Kidney (tissue), 14 donors: ENCODE results near the gene THAP5. TPM values are rescaled to one million over a fixed set of nuclear protein-coding genes. Genes with fewer than 3 reads are reported as not detected.

Experiments
- DNase-seq, 5 donors: peaks; one replicate each; pipeline ENCODE4 v3.0.0-alpha.2; 2013 to 2020
- FAIRE-seq: peaks from 2 replicates; lab custom pipeline; 2012; peaks lifted over from hg19 to GRCh38; lab: Jason Lieb, UNC
- H3K27ac ChIP-seq, 2 donors: one replicate each; pipeline ENCODE4 v1.7.0; 2013; ENCODE audit warnings: low read depth in 2 of 2, low read length in 2 of 2, inconsistent platforms in 1 of 2
- H3K27me3 ChIP-seq: one replicate; pipeline ENCODE4 v1.7.1; 2013; ENCODE audit warnings: low read length, inconsistent platforms; ENCODE audit not compliant: control insufficient read depth, insufficient read depth
- H3K36me3 ChIP-seq, 3 donors: one replicate each; pipeline versions ENCODE4 v1.7.0 to v1.7.1; 2013; ENCODE audit warnings: low read length in 3 of 3, control low read depth in 1 of 3, inconsistent platforms in 1 of 3; ENCODE audit not compliant: insufficient read depth in 3 of 3, control insufficient read depth in 2 of 3
- H3K4me1 ChIP-seq, 3 donors: one replicate each; pipeline versions ENCODE4 v1.7.0 to v1.7.1; 2013; ENCODE audit warnings: low read length in 3 of 3, inconsistent platforms in 1 of 3, low read depth in 1 of 3; ENCODE audit not compliant: control insufficient read depth in 2 of 3, insufficient read depth in 2 of 3
- H3K4me3 ChIP-seq, 3 donors: one replicate each; pipeline versions ENCODE4 v1.7.0 to v1.8.1; 2013; ENCODE audit warnings: low read length in 3 of 3, control low read depth in 1 of 3, inconsistent platforms in 1 of 3
- H3K9ac ChIP-seq, 3 donors: one replicate each; pipeline versions ENCODE4 v1.7.0 to v1.7.1; 2013; ENCODE audit warnings: low read length in 3 of 3, control low read depth in 1 of 3, inconsistent platforms in 1 of 3
- H3K9me3 ChIP-seq, 3 donors: one replicate each; pipeline versions ENCODE4 v1.7.0 to v1.7.1; 2013; ENCODE audit warnings: low read length in 3 of 3, control low read depth in 1 of 3, inconsistent platforms in 1 of 3; ENCODE audit not compliant: control insufficient read depth in 2 of 3, insufficient read depth in 1 of 3
- intact Hi-C: fragments of 100-400 bp; cut with DNase I; formaldehyde crosslinking; loops from one replicate; pipeline ENCODE4 v1.11.1; 2022
- polyA plus RNA-seq: library from polyadenylated mRNA; stranded (reverse); fragments of 350-450 nt; fragmentation: Illumina TruSeq; extraction: RNeasy Lipid Tissue Mini Kit (QIAGEN cat#74804); gene quantifications from one replicate; pipeline ENCODE4 v1.2.3, GENCODE V29; 2014; ENCODE audit warnings: low read depth, low replicate concordance; ENCODE audit not compliant: insufficient read depth
- total RNA-seq: library from RNA; stranded (reverse); fragmentation: NEBNext Ultra II Directional; extraction: Animal tissue kit (Norgen Biotek cat#: 25700); gene quantifications from one replicate; pipeline ENCODE4 v1.2.1, GENCODE V29; 2021
- TF ChIP-seq, protein P1 (sequence below): IDR thresholded peaks from 3 replicates; pipeline ENCODE4 v1.5.1; 2012; ENCODE audit warnings: mild to moderate bottlenecking, moderate library complexity, borderline replicate concordance; ENCODE audit not compliant: insufficient read depth; ENCODE audit errors: extremely low read depth
- donor health status: control.
- donor health status: control.
- donor health status: control.
- donor health status: control.
- donor health status: control.
- donor health status: DM: yes; HTN: yes; CAD: no.
- donor health status: Normal renal cell carcinoma (clear cell type).

THAP5 gene
- total and polyA plus RNA-seq, 2 donors from 2014 or later, result 9.4 to 32.6 TPM

DNA sequence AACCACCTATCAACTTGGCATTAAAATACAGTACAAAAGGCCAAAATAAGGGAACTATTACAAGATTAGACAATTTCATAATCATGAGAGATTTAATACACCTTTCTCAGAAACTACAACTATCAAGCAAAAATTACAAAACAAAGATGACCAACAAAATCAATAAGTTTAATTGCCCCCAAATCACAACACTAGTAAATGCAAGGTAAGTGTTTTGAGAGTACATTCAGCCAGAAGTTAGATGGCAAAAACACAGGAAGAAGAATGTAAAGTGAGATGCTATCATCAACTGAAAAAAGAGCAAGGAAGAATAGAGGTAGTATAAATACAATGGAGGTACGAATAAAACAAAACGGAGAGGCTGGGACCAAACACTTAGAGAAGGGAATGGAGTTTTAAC, 46.7 kb downstream of the THAP5 start:
- H3K4me3 ChIP-seq, result peak overlapping the region in 1 of 3 donors; percentile 40
- intact Hi-C loops, result no loop called here
- no peak for FAIRE-seq
- H3K4me1 ChIP-seq, result peaks cover 0 to 12% (median 9%) of the 10 kb centered on the region in 3 donors
- H3K9ac ChIP-seq, result no peak overlapping the region
- peaks cover 0 to 5% (median 3%) of the 10 kb centered on the region in 3 donors for H3K36me3 ChIP-seq
- TF ChIP-seq, protein P1, sequence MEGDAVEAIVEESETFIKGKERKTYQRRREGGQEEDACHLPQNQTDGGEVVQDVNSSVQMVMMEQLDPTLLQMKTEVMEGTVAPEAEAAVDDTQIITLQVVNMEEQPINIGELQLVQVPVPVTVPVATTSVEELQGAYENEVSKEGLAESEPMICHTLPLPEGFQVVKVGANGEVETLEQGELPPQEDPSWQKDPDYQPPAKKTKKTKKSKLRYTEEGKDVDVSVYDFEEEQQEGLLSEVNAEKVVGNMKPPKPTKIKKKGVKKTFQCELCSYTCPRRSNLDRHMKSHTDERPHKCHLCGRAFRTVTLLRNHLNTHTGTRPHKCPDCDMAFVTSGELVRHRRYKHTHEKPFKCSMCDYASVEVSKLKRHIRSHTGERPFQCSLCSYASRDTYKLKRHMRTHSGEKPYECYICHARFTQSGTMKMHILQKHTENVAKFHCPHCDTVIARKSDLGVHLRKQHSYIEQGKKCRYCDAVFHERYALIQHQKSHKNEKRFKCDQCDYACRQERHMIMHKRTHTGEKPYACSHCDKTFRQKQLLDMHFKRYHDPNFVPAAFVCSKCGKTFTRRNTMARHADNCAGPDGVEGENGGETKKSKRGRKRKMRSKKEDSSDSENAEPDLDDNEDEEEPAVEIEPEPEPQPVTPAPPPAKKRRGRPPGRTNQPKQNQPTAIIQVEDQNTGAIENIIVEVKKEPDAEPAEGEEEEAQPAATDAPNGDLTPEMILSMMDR, result no peak
- no peaks in the 10 kb centered on the region for H3K9me3 ChIP-seq
- no peaks in the 10 kb centered on the region for H3K27me3 ChIP-seq
- peak overlapping the region in 1 of 2 donors; percentile 3 for H3K27ac ChIP-seq
- no peak for DNase-seq

DNA sequence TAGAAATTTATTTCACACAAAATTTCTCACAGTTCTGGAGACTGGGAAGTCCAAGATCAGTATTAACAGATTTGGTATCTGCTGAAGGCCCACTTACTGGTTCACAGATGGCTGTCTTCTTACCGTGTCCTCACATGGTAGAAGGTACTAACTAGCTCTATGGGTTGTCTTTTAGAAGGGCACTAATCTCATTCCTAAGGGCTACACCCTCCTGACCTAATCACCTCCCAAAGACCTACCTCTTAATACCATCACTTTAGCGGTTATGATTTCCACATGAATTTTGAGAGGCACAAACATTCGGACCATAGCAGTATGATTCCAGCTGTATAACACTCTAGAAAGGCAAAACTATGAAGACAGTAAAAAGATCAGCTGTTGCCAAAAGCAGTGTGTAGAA, 51.6 kb downstream of the THAP5 start:
- DNase-seq, result no peak
- intact Hi-C loops, result no loop called here
- H3K9ac ChIP-seq, result no peak overlapping the region
- no peak overlapping the region for H3K4me3 ChIP-seq
- H3K27ac ChIP-seq, result no peak overlapping the region
- no peaks in the 10 kb centered on the region for H3K4me1 ChIP-seq
- TF ChIP-seq, protein P1, result no peak
- peaks cover 2 to 25% (median 12%) of the 10 kb centered on the region in 3 donors for H3K36me3 ChIP-seq
- no peak for FAIRE-seq
- no peaks in the 10 kb centered on the region for H3K9me3 ChIP-seq
- no peaks in the 10 kb centered on the region for H3K27me3 ChIP-seq

DNA sequence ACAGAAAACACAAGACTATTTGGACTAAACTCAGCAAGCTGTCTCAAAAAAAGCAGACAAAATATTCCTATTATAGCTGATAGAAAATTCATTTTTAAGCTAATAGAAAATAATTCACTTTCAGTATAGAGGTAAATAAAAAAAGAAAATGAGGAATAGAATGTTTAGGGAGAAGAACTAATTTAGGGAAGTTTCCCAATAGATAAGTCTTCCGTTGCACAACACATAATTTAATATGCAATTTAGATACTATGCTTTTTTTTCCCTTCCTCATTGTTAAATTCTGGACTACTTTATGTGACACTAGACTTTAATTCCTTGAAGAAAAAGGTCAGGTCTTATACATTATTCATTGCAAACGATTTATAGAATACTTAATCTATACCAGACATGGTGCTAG, 53.9 kb downstream of the THAP5 start:
- no peak for DNase-seq
- Histone ChIP-seq H3K27me3 (no peaks in the 10 kb centered on the region), H3K4me3 (no peak overlapping the region), H3K4me1 (no peaks in the 10 kb centered on the region), H3K27ac (no peak overlapping the region), H3K9ac (no peak overlapping the region), H3K9me3 (no peaks in the 10 kb centered on the region), H3K36me3 (peaks cover 4 to 36% (median 17%) of the 10 kb centered on the region in 3 donors)
- intact Hi-C loops, result no loop called here
- FAIRE-seq, result no peak
- TF ChIP-seq, protein P1, result no peak

DNA sequence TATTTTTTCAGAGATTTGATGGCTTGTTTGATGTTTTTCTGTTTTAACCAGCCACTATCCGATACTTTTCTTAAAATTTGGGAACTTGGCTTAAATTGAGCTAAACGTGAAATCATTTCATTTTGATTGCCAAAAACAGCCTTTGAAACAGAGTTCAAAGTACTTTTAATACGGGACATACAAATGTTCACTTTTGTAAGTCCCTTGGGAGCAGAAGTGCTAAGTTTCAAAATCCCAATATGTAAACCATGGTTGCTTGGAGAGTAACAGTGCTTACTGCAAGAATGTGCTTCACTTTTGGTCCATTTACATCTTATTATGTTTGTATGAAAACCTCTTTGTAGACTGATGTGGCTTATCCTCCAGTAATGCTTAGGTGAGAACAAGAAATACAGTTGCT, 54.5 kb downstream of the THAP5 start:
- intact Hi-C loops, result no loop called here
- no peak for DNase-seq

More for the DNA sequence above, 54.5 kb downstream of the THAP5 start:
- Histone ChIP-seq H3K4me3 (no peak overlapping the region), H3K36me3 (peaks cover 4 to 36% (median 17%) of the 10 kb centered on the region in 3 donors), H3K9ac (no peak overlapping the region), H3K4me1 (no peaks in the 10 kb centered on the region), H3K27ac (no peak overlapping the region), H3K27me3 (no peaks in the 10 kb centered on the region), H3K9me3 (no peaks in the 10 kb centered on the region)
- TF ChIP-seq, protein P1, result no peak
- FAIRE-seq, result no peak
